Esophagus muscularis mucosa (tissue), 4 donors: ENCODE results near the gene GGT5.
"Not testable (repeated sequence)": the region's sequence is repeated elsewhere in the genome, so short reads cannot be mapped to it uniquely, and the experiment has no call there.

Experiments used
- CTCF ChIP-seq, 3 experiments: fragments of 200-600 bp in 2 of 3; fragments of 450-650 bp in 1 of 3; sonication (generic) in 2 of 3; IDR thresholded peaks; one replicate each; pipeline ENCODE4 v1.5.1; 2017 to 2019; ENCODE audit warnings: antibody characterized with exemption in 3 of 3, mild to moderate bottlenecking in 2 of 3, moderate library complexity in 1 of 3
- EP300 ChIP-seq: sonication (generic); formaldehyde crosslinking; IDR thresholded peaks from one replicate; pipeline ENCODE4 v1.6.1; 2017; ENCODE audit warnings: antibody characterized with exemption
- POLR2A ChIP-seq: fragments of 450-650 bp; IDR thresholded peaks from one replicate; pipeline ENCODE4 v1.6.1; 2017; ENCODE audit warnings: antibody characterized with exemption, moderate library complexity, mild to moderate bottlenecking, low read depth
- POLR2AphosphoS5 ChIP-seq, 2 donors: sonication (generic); formaldehyde crosslinking; IDR thresholded peaks; one replicate each; pipeline ENCODE4 v1.6.1; 2017; ENCODE audit warnings: antibody characterized with exemption in 2 of 2

GRCh38 chr22:24251286-24251685 is 6.4 kb upstream of the GGT5 start:
- not testable (repeated sequence) for TF ChIP-seq POLR2A; CTCF (IDR thresholded peaks at IDR 0.05); POLR2AphosphoS5 (IDR thresholded peaks at IDR 0.05); EP300
